Keratinocyte (primary cell): Measurements from ENCODE around the gene THG1L. TPM values are rescaled to one million over a fixed set of nuclear protein-coding genes. Genes with fewer than 3 reads are reported as not detected.

ENCODE experiments used
- DNase-seq: peaks from one replicate; pipeline ENCODE4 v3.0.0-alpha.2; 2011; ENCODE audit warnings: low read depth, missing footprints, low spot score
- FAIRE-seq: peaks from 2 replicates; lab custom pipeline; 2011; peaks lifted over from hg19 to GRCh38; lab: Jason Lieb, UNC
- H2AFZ ChIP-seq: 2 replicates; pipeline ENCODE4 v1.6.0; 2012; ENCODE audit warnings: low read length, control low read depth, inconsistent platforms; ENCODE audit not compliant: control insufficient read depth
- H3K27ac ChIP-seq: 2 replicates; pipeline ENCODE4 v1.5.1; 2011; ENCODE audit warnings: low read length; ENCODE audit not compliant: control insufficient read depth, insufficient read depth
- H3K27me3 ChIP-seq: 3 replicates; pipeline ENCODE4 v1.6.0; 2011; ENCODE audit warnings: low read length; ENCODE audit not compliant: control insufficient read depth, insufficient read depth; ENCODE audit errors: extremely low read depth
- H3K36me3 ChIP-seq, 2 experiments: 2 replicates in 1 of 2; 3 replicates in 1 of 2; pipeline ENCODE4 v1.5.1; 2011; ENCODE audit warnings: low read length in 2 of 2, mild to moderate bottlenecking in 1 of 2; ENCODE audit not compliant: control insufficient read depth in 2 of 2, insufficient read depth in 2 of 2; ENCODE audit errors: extremely low read depth in 1 of 2
- H3K4me1 ChIP-seq: 3 replicates; pipeline ENCODE4 v1.5.1; 2011; ENCODE audit warnings: low read length; ENCODE audit not compliant: control insufficient read depth, insufficient read depth; ENCODE audit errors: extremely low read depth
- H3K4me2 ChIP-seq: 3 replicates; pipeline ENCODE4 v1.6.0; 2011; ENCODE audit warnings: low read depth, low read length; ENCODE audit not compliant: control insufficient read depth, insufficient read depth; ENCODE audit errors: extremely low read depth
- H3K4me3 ChIP-seq, 3 experiments: fragments of 200-600 bp in 1 of 3; sonication (generic) in 1 of 3; 2 replicates in 2 of 3; 3 replicates in 1 of 3; pipeline ENCODE4 v1.5.1; 2011 to 2016; ENCODE audit warnings: low read length in 3 of 3, mild to moderate bottlenecking in 3 of 3, control low read depth in 2 of 3, inconsistent platforms in 1 of 3, low read depth in 1 of 3, mixed read lengths in 1 of 3, mixed run types in 1 of 3, moderate library complexity in 1 of 3; ENCODE audit not compliant: control insufficient read depth in 2 of 3, insufficient read depth in 2 of 3; ENCODE audit errors: extremely low read depth in 1 of 3
- H3K79me2 ChIP-seq: 2 replicates; pipeline ENCODE4 v1.6.0; 2012; ENCODE audit warnings: low read length; ENCODE audit not compliant: control insufficient read depth, insufficient read depth
- H3K9ac ChIP-seq: 3 replicates; pipeline ENCODE4 v1.6.0; 2011; ENCODE audit warnings: low read length; ENCODE audit not compliant: control insufficient read depth, insufficient read depth; ENCODE audit errors: extremely low read depth
- H3K9me1 ChIP-seq: 3 replicates; pipeline ENCODE4 v1.6.0; 2011; ENCODE audit warnings: low read length; ENCODE audit not compliant: control insufficient read depth, insufficient read depth; ENCODE audit errors: extremely low read depth
- H3K9me3 ChIP-seq: 2 replicates; pipeline ENCODE4 v1.5.1; 2012; ENCODE audit warnings: low read depth, low read length; ENCODE audit not compliant: control insufficient read depth
- H4K20me1 ChIP-seq: 3 replicates; pipeline ENCODE4 v1.6.0; 2011; ENCODE audit warnings: low read length; ENCODE audit not compliant: control insufficient read depth, insufficient read depth; ENCODE audit errors: extremely low read depth
- EZH2 ChIP-seq: IDR thresholded peaks from one replicate; pipeline ENCODE4 v1.6.1; 2012; ENCODE audit warnings: inconsistent platforms, mild to moderate bottlenecking, low read length, moderate library complexity
- dilution Hi-C: fragments of 300-500 bp; cut with MboI; formaldehyde crosslinking; loops from one replicate; pipeline ENCODE4 v1.7.0; 2020; ENCODE audit warnings: low sequenced_read_pairs; ENCODE audit not compliant: extremely low pct_ligation_motif_present
- polyA plus RNA-seq, 5 experiments: library from polyadenylated mRNA; depleted of rRNA in 3 of 5; stranded (reverse) in 3 of 5; stranded (forward) in 1 of 5; unstranded in 1 of 5; fragments of >200 nt; gene quantifications; 1 replicate in 1 of 5; 2 replicates in 3 of 5; 3 replicates in 1 of 5; pipeline versions ENCODE4 v1.2.1 to v1.2.3, GENCODE V29; 2011 to 2012; ENCODE audit warnings: missing spikeins in 2 of 5, low read depth in 1 of 5, low replicate concordance in 1 of 5
- TF ChIP-seq, protein P1 (sequence below), 3 experiments: IDR thresholded peaks in 1 of 3; conservative IDR thresholded peaks in 1 of 3; optimal IDR thresholded peaks in 1 of 3; 2 replicates in 2 of 3; 3 replicates in 1 of 3; pipeline versions ENCODE3 to v1.5.1; 2011; ENCODE audit warnings: low read length in 3 of 3, mild to moderate bottlenecking in 3 of 3, moderate library complexity in 2 of 3, control low read depth in 1 of 3, inconsistent platforms in 1 of 3; ENCODE audit not compliant: insufficient read depth in 2 of 3; ENCODE audit errors: extremely low read depth in 1 of 3

The THG1L gene
- polyA plus RNA-seq, 1 donor (not counting 4 experiments of a cell fraction or from before 2014, with no cell fraction given), result 23.4 TPM

DNA sequence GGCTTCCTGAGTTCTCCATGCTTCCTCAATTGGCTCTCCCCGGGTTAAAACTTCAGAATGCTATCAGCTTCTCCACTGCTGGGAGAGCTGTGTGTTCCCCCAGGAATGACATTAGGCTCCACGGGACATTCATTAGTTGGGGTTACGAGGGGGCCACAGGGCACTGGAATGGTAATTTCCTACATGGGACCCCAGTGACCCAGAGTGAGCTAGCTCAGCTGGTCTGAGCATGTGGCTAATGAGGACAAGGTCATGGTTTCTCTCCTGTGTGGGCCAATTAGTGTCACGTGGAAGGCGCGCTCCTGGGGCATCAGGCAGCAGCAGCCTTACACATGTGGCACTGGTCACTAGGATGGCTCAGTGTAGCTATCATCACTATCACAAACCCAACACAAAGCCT is 33.3 kb downstream of the THG1L start:
- Histone ChIP-seq H2AFZ (no peak overlapping the region), H3K79me2 (no peaks in the 10 kb centered on the region), H3K4me3 (no peak overlapping the region), H3K27me3 (no peaks in the 10 kb centered on the region), H3K9ac (no peak overlapping the region), H3K9me1 (no peaks in the 10 kb centered on the region), H4K20me1 (no peaks in the 10 kb centered on the region), H3K4me2 (no peak overlapping the region), H3K27ac (no peak overlapping the region), H3K4me1 (peaks cover 4% of the 10 kb centered on the region), H3K9me3 (no peaks in the 10 kb centered on the region), H3K36me3 (peaks cover 0 to 2% of the 10 kb centered on the region in 2 experiments)
- FAIRE-seq, result no peak
- dilution Hi-C loops, result no loop called here
- TF ChIP-seq, protein P1, sequence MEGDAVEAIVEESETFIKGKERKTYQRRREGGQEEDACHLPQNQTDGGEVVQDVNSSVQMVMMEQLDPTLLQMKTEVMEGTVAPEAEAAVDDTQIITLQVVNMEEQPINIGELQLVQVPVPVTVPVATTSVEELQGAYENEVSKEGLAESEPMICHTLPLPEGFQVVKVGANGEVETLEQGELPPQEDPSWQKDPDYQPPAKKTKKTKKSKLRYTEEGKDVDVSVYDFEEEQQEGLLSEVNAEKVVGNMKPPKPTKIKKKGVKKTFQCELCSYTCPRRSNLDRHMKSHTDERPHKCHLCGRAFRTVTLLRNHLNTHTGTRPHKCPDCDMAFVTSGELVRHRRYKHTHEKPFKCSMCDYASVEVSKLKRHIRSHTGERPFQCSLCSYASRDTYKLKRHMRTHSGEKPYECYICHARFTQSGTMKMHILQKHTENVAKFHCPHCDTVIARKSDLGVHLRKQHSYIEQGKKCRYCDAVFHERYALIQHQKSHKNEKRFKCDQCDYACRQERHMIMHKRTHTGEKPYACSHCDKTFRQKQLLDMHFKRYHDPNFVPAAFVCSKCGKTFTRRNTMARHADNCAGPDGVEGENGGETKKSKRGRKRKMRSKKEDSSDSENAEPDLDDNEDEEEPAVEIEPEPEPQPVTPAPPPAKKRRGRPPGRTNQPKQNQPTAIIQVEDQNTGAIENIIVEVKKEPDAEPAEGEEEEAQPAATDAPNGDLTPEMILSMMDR (optimal IDR thresholded peaks at IDR 0.05 in 1 of 3, IDR thresholded peaks at IDR 0.05 in 1 of 3, conservative IDR thresholded peaks at IDR 0.05 in 1 of 3; ENCODE audit: extremely low read depth in 1 of 3, insufficient read depth in 2 of 3, low read length in 3 of 3), result no peak
- no peak for TF ChIP-seq EZH2
- no peak for DNase-seq

DNA sequence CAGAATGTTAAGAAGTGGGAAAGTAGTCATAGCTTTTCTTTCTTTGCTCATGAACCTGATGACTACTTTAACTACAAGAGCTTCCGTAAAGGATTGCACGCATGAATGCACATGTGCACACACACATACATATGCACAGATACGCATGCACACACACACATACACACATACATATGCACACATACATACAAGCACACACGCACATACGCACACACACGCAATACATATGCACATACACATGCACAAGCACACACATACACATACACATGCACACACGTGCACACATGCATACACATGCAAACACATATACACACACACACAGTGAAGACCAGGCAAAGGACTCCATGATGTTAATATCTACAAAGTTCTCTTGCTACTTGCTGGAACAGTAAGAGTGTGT is 35.2 kb downstream of the THG1L start:
- H3K9me3 ChIP-seq, result no peaks in the 10 kb centered on the region
- dilution Hi-C loops, result no loop called here
- H4K20me1 ChIP-seq, result no peaks in the 10 kb centered on the region
- no peak overlapping the region for H3K4me2 ChIP-seq
- H3K4me1 ChIP-seq, result peaks cover 4% of the 10 kb centered on the region
- DNase-seq, result no peak
- no peaks in the 10 kb centered on the region for H3K79me2 ChIP-seq
- no peak overlapping the region for H3K9ac ChIP-seq
- no peaks in the 10 kb centered on the region for H3K27me3 ChIP-seq
- H3K4me3 ChIP-seq, result no peak overlapping the region
- FAIRE-seq, result no peak
- TF ChIP-seq EZH2, result no peak
- TF ChIP-seq, protein P1 (optimal IDR thresholded peaks at IDR 0.05 in 1 of 3, IDR thresholded peaks at IDR 0.05 in 1 of 3, conservative IDR thresholded peaks at IDR 0.05 in 1 of 3; ENCODE audit: extremely low read depth in 1 of 3, insufficient read depth in 2 of 3, low read length in 3 of 3), result no peak
- H3K36me3 ChIP-seq, result peaks cover 0 to 2% of the 10 kb centered on the region in 2 experiments
- no peak overlapping the region for H2AFZ ChIP-seq
- no peak overlapping the region for H3K27ac ChIP-seq
- H3K9me1 ChIP-seq, result no peaks in the 10 kb centered on the region
